Ascending aorta (tissue), 2 donors: Measurements from ENCODE around the gene KDM8. TPM values are rescaled to one million over a fixed set of nuclear protein-coding genes. Genes with fewer than 3 reads are reported as not detected.
A peak's percentile ranks its signal among the peaks of the same experiment; 100 is the strongest.

Source experiments
- DNase-seq, 2 donors: peaks; one replicate each; pipeline ENCODE4 v3.0.0-alpha.2; 2019; ENCODE audit warnings: low spot score in 2 of 2
- H3K27ac ChIP-seq, 2 donors: fragments of 200-600 bp; sonication (generic); one replicate each; pipeline ENCODE4 v1.5.1; 2016 to 2017; ENCODE audit warnings: mild to moderate bottlenecking in 1 of 2
- H3K27me3 ChIP-seq: fragments of 200-600 bp; sonication (generic); one replicate; pipeline ENCODE4 v1.5.1; 2017
- H3K36me3 ChIP-seq, 2 donors: fragments of 200-600 bp; sonication (generic); one replicate each; pipeline ENCODE4 v1.5.1; 2016
- H3K4me1 ChIP-seq, 2 donors: fragments of 200-600 bp; sonication (generic); one replicate each; pipeline ENCODE4 v1.5.1; 2016 to 2017; ENCODE audit warnings: mild to moderate bottlenecking in 1 of 2
- H3K4me3 ChIP-seq, 2 donors: fragments of 200-600 bp; sonication (generic); one replicate each; pipeline ENCODE4 v1.5.1; 2016 to 2017; ENCODE audit warnings: mild to moderate bottlenecking in 1 of 2
- H3K9me3 ChIP-seq, 2 donors: fragments of 200-600 bp; sonication (generic); one replicate each; pipeline ENCODE4 v1.5.1; 2016
- CTCF ChIP-seq, 3 experiments: fragments of 200-600 bp in 2 of 3; fragments of 450-650 bp in 1 of 3; sonication (generic) in 2 of 3; IDR thresholded peaks; one replicate each; pipeline ENCODE4 v1.5.1; 2016 to 2019; ENCODE audit warnings: antibody characterized with exemption in 3 of 3, mild to moderate bottlenecking in 1 of 3, moderate library complexity in 1 of 3
- intact Hi-C: fragments of 100-400 bp; cut with DNase I; formaldehyde crosslinking; loops from one replicate; pipeline ENCODE4 v1.15.1; 2023
- total RNA-seq: library from RNA; depleted of rRNA; stranded (reverse); fragments of >200 nt; gene quantifications from one replicate; pipeline ENCODE4 v1.1.0, GENCODE V29; 2016

The KDM8 gene
- total RNA-seq, 1 donor from 2014 or later: 55.5 TPM

GRCh38 chr16:27235938-27236245, 32.6 kb downstream of the KDM8 start:
- peak overlapping the region; percentile 58 to 68 for H3K27ac ChIP-seq
- intact Hi-C loops: loop anchor here (1.0 to 5.0 kb wide), 4 partner anchors 36 to 221 kb away; partner anchors contain the start of gene IL4R
- peaks cover 0 to 11% of the 10 kb centered on the region in 2 donors for H3K4me1 ChIP-seq
- H3K27me3 ChIP-seq: no peaks in the 10 kb centered on the region
- TF ChIP-seq CTCF (IDR thresholded peaks at IDR 0.05): no peak
- H3K4me3 ChIP-seq: no peak overlapping the region
- peaks cover 2 to 30% of the 10 kb centered on the region in 2 donors for H3K36me3 ChIP-seq
- H3K9me3 ChIP-seq: no peaks in the 10 kb centered on the region
- DNase-seq: no peak

- intact Hi-C loops: loop anchor here (5.0 kb wide), 2 partner anchors 36 to 76 kb away; partner anchors contain the start of gene IL4R
- peak overlapping the region; percentile 68 to 69 for H3K27ac ChIP-seq
- no peak for TF ChIP-seq CTCF (IDR thresholded peaks at IDR 0.05)
- peaks cover 3 to 20% of the 10 kb centered on the region in 2 donors for H3K4me1 ChIP-seq
- H3K9me3 ChIP-seq: no peaks in the 10 kb centered on the region
- H3K27me3 ChIP-seq: no peaks in the 10 kb centered on the region
- DNase-seq: peak in 1 of 2 donors; percentile 56
- peaks cover 0 to 22% of the 10 kb centered on the region in 2 donors for H3K36me3 ChIP-seq
- no peak overlapping the region for H3K4me3 ChIP-seq
Observed at GRCh38 chr16:27236635-27237218, 33.4 kb downstream of the KDM8 start.

- Histone ChIP-seq H3K27me3 (no peaks in the 10 kb centered on the region), H3K4me1 (peaks cover 3 to 26% of the 10 kb centered on the region in 2 donors), H3K36me3 (peaks cover 0 to 15% of the 10 kb centered on the region in 2 donors), H3K9me3 (no peaks in the 10 kb centered on the region), H3K4me3 (no peak overlapping the region), H3K27ac (peak overlapping the region; percentile 68 to 69)
- peak in 1 of 2 donors; percentile 65 for DNase-seq
- intact Hi-C loops: loop anchor here (5.0 kb wide), 2 partner anchors 35 to 75 kb away; partner anchors contain the start of gene IL4R
- no peak for TF ChIP-seq CTCF (IDR thresholded peaks at IDR 0.05)
Observed at GRCh38 chr16:27237219-27238015, 34.1 kb downstream of the KDM8 start.

- H3K27ac ChIP-seq: peak overlapping the region; percentile 68 to 69
- H3K36me3 ChIP-seq: peaks cover 0 to 8% of the 10 kb centered on the region in 2 donors
- no peak for TF ChIP-seq CTCF (IDR thresholded peaks at IDR 0.05)
- intact Hi-C loops: loop anchor here (5.0 kb wide), 2 partner anchors 34 to 74 kb away; partner anchors contain the start of gene IL4R
- no peak overlapping the region for H3K4me3 ChIP-seq
- peak in 1 of 2 donors; percentile 64 for DNase-seq
- no peaks in the 10 kb centered on the region for H3K27me3 ChIP-seq
- H3K9me3 ChIP-seq: no peaks in the 10 kb centered on the region
- peaks cover 3 to 32% of the 10 kb centered on the region in 2 donors for H3K4me1 ChIP-seq
Observed at GRCh38 chr16:27238016-27238587, 34.8 kb downstream of the KDM8 start.

GRCh38 chr16:27238591-27238990, 35.3 kb downstream of the KDM8 start:
- Histone ChIP-seq H3K27ac (peak overlapping the region; percentile 68 to 69), H3K36me3 (peaks cover 0 to 5% of the 10 kb centered on the region in 2 donors), H3K27me3 (no peaks in the 10 kb centered on the region), H3K9me3 (no peaks in the 10 kb centered on the region), H3K4me3 (no peak overlapping the region), H3K4me1 (peaks cover 7 to 35% of the 10 kb centered on the region in 2 donors)
- TF ChIP-seq CTCF (IDR thresholded peaks at IDR 0.05): no peak
- intact Hi-C loops: loop anchor here (5.0 kb wide), 2 partner anchors 34 to 74 kb away; partner anchors contain the start of gene IL4R
- DNase-seq: peak in 1 of 2 donors; percentile 46
